ENCODE data around the gene KRT85.

The KRT85 gene

GRCh38 chr12:52314511-52314910 lies 52.8 kb downstream of the KRT85 start:
- Histone ChIP-seq H3K9me2 (replicated peaks; ENCODE audit: low read depth, low read length) (no peaks in the 10 kb centered on the region), H3K9ac (ENCODE audit: low read depth, low read length, poor library complexity, severe bottlenecking) (no peak overlapping the region), H3K4me3 (ENCODE audit: low read length, poor library complexity, severe bottlenecking) (no peak overlapping the region), H3K9me3 (ENCODE audit: insufficient read depth, low read depth, low read length) (no peaks in the 10 kb centered on the region), H2AFZ (ENCODE audit: low read length) (no peak overlapping the region), H4K20me1 (ENCODE audit: insufficient read depth, low read length, poor library complexity, severe bottlenecking) (no peaks in the 10 kb centered on the region), H3K79me2 (ENCODE audit: insufficient read depth, low read length) (no peaks in the 10 kb centered on the region), H3F3A (ENCODE audit: low read depth) (no peaks in the 10 kb centered on the region), H3K27me3 (ENCODE audit: insufficient read depth, low read length, poor library complexity, severe bottlenecking) (no peaks in the 10 kb centered on the region), H3K4me1 (ENCODE audit: insufficient read depth, low read length, poor library complexity, severe bottlenecking) (peaks cover 5% of the 10 kb centered on the region), H3K36me3 (ENCODE audit: insufficient read depth, low read length) (no peaks in the 10 kb centered on the region), H3K4me2 (ENCODE audit: low read depth, low read length, poor library complexity, severe bottlenecking) (no peak overlapping the region)
- TF ChIP-seq EZH2phosphoT487 (IDR thresholded peaks at IDR 0.05; ENCODE audit: borderline replicate concordance): no peak
- TF ChIP-seq CTCF (conservative IDR thresholded peaks at IDR 0.05; ENCODE audit: low read length): no peak

- no peaks in the 10 kb centered on the region for H3K27me3 ChIP-seq (ENCODE audit: insufficient read depth, low read length, poor library complexity, severe bottlenecking)
- no peaks in the 10 kb centered on the region for H3K79me2 ChIP-seq (ENCODE audit: insufficient read depth, low read length)
- no peak overlapping the region for H3K9ac ChIP-seq (ENCODE audit: low read depth, low read length, poor library complexity, severe bottlenecking)
- H3K36me3 ChIP-seq (ENCODE audit: insufficient read depth, low read length): no peaks in the 10 kb centered on the region
- peaks cover 5% of the 10 kb centered on the region for H3K4me1 ChIP-seq (ENCODE audit: insufficient read depth, low read length, poor library complexity, severe bottlenecking)
- H3K9me2 ChIP-seq (replicated peaks; ENCODE audit: low read depth, low read length): no peaks in the 10 kb centered on the region
- H3K4me2 ChIP-seq (ENCODE audit: low read depth, low read length, poor library complexity, severe bottlenecking): no peak overlapping the region
- TF ChIP-seq EZH2phosphoT487 (IDR thresholded peaks at IDR 0.05; ENCODE audit: borderline replicate concordance): no peak
- TF ChIP-seq CTCF (conservative IDR thresholded peaks at IDR 0.05; ENCODE audit: low read length): no peak
- H3K9me3 ChIP-seq (ENCODE audit: insufficient read depth, low read depth, low read length): no peaks in the 10 kb centered on the region
- no peak overlapping the region for H3K4me3 ChIP-seq (ENCODE audit: low read length, poor library complexity, severe bottlenecking)
- H2AFZ ChIP-seq (ENCODE audit: low read length): no peak overlapping the region
- no peaks in the 10 kb centered on the region for H4K20me1 ChIP-seq (ENCODE audit: insufficient read depth, low read length, poor library complexity, severe bottlenecking)
- H3F3A ChIP-seq (ENCODE audit: low read depth): no peaks in the 10 kb centered on the region
Measured at GRCh38 chr12:52313926-52314325, 53.4 kb downstream of the KRT85 start.

- Histone ChIP-seq H3K36me3 (ENCODE audit: insufficient read depth, low read length) (no peaks in the 10 kb centered on the region), H3K4me1 (ENCODE audit: insufficient read depth, low read length, poor library complexity, severe bottlenecking) (no peaks in the 10 kb centered on the region), H3K9me3 (ENCODE audit: insufficient read depth, low read depth, low read length) (no peaks in the 10 kb centered on the region), H3K27me3 (ENCODE audit: insufficient read depth, low read length, poor library complexity, severe bottlenecking) (no peaks in the 10 kb centered on the region), H3K79me2 (ENCODE audit: insufficient read depth, low read length) (no peaks in the 10 kb centered on the region), H3K9ac (ENCODE audit: low read depth, low read length, poor library complexity, severe bottlenecking) (no peak overlapping the region), H3K4me3 (ENCODE audit: low read length, poor library complexity, severe bottlenecking) (no peak overlapping the region), H3K4me2 (ENCODE audit: low read depth, low read length, poor library complexity, severe bottlenecking) (no peak overlapping the region), H3K9me2 (replicated peaks; ENCODE audit: low read depth, low read length) (no peaks in the 10 kb centered on the region), H2AFZ (ENCODE audit: low read length) (no peak overlapping the region), H4K20me1 (ENCODE audit: insufficient read depth, low read length, poor library complexity, severe bottlenecking) (no peaks in the 10 kb centered on the region), H3F3A (ENCODE audit: low read depth) (no peaks in the 10 kb centered on the region)
- TF ChIP-seq EZH2phosphoT487 (IDR thresholded peaks at IDR 0.05; ENCODE audit: borderline replicate concordance) (no peak), CTCF (conservative IDR thresholded peaks at IDR 0.05; ENCODE audit: low read length) (no peak)
Measured at GRCh38 chr12:52313461-52313860, 53.8 kb downstream of the KRT85 start.
